Measurements from ENCODE around the gene SHCBP1. TPM values are rescaled to one million over a fixed set of nuclear protein-coding genes. Genes with fewer than 3 reads are reported as not detected.

Gene SHCBP1
- total and polyA plus RNA-seq, 4 experiments from 2014 or later = 0.11 to 0.55 (median 0.43) TPM

- Histone ChIP-seq H3K27ac (ENCODE audit: low read depth, low read length) (no peak overlapping the region), H3K4me3 (ENCODE audit: low read length in 2 of 2) (no peak overlapping the region), H3K9me3 (ENCODE audit: control insufficient read depth in 1 of 2, low read length in 2 of 2) (peaks cover 0 to 8% of the 10 kb centered on the region in 2 donors), H3K36me3 (ENCODE audit: insufficient read depth, low read length) (no peaks in the 10 kb centered on the region), H3K27me3 (ENCODE audit: insufficient read depth, low read length) (no peaks in the 10 kb centered on the region), H3K4me1 (ENCODE audit: insufficient read depth, low read length) (peaks cover 10% of the 10 kb centered on the region)
- Mint-ChIP-seq H3K9me3 (peaks cover 7 to 32% (median 21%) of the 10 kb centered on the region in 8 donors), H3K27me3 (no peaks in the 10 kb centered on the region), H3K27ac (no peak overlapping the region), H3K4me1 (peaks cover 6 to 15% (median 6%) of the 10 kb centered on the region in 4 donors), H3K4me3 (no peak overlapping the region), H3K36me3 (peaks cover 17 to 18% of the 10 kb centered on the region in 2 donors)
- no peak for DNase-seq
- CTCF ChIA-PET (ENCODE audit: partially characterized antibody) = interaction anchor here (0.9 to 2.4 kb wide), 4 partner anchors 24 to 1582 kb away, joined by 3 to 8 read pairs (median 4); no protein-coding TSS in a partner anchor
- POLR2A ChIA-PET (ENCODE audit: partially characterized antibody) = no interaction called here
- intact Hi-C loops (cut with micrococcal nuclease) = no loop called here
Observed at GRCh38 chr16:46582313-46582712, 38.9 kb downstream of the SHCBP1 start.

DNA sequence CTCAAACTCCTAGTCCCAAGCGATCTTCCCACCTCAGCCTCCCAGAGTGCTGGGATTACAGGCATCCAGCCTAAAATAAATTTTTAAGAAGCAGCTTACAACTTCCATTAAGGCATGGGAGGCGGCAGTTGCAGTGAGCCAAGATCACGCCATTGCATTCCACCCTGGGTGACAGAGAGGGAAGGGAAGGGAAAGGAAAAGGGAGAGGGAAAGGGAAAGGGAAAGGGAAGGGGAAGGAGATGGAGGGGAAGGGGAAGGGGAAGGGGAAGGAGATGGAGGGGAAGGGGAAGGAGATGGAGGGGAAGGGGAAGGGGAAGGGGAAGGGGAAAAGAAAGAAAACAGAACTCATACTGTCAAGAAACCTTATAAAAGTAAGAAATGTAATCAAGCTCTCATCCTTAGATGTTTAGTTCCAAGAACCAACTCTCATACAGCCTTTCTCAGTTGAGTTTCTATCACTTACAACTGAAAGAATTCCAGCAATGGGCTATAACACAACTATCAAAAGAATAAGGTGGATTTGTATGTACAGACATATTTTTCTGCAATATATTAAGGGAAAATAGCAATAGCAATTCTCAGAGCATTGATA lies 43.1 kb downstream of the SHCBP1 start:
- H3K36me3 ChIP-seq (ENCODE audit: insufficient read depth, low read length) = no peaks in the 10 kb centered on the region
- H3K27ac Mint-ChIP-seq = no peak overlapping the region
- peaks cover 0 to 2% of the 10 kb centered on the region in 2 donors for H3K36me3 Mint-ChIP-seq
- H3K4me1 ChIP-seq (ENCODE audit: insufficient read depth, low read length) = peaks cover 8% of the 10 kb centered on the region
- H3K4me3 ChIP-seq (ENCODE audit: low read length in 2 of 2) = no peak overlapping the region
- intact Hi-C loops (cut with micrococcal nuclease) = no loop called here
- H3K9me3 Mint-ChIP-seq = no peaks in the 10 kb centered on the region
- H3K27me3 ChIP-seq (ENCODE audit: insufficient read depth, low read length) = no peaks in the 10 kb centered on the region
- no peak overlapping the region for H3K4me3 Mint-ChIP-seq
- H3K4me1 Mint-ChIP-seq = peaks cover 4 to 13% (median 6%) of the 10 kb centered on the region in 4 donors
- CTCF ChIA-PET (ENCODE audit: partially characterized antibody) = no interaction called here
- DNase-seq = no peak
- H3K27me3 Mint-ChIP-seq = no peaks in the 10 kb centered on the region
- no peak overlapping the region for H3K27ac ChIP-seq (ENCODE audit: low read depth, low read length)
- no peaks in the 10 kb centered on the region for H3K9me3 ChIP-seq (ENCODE audit: control insufficient read depth in 1 of 2, low read length in 2 of 2)
- POLR2A ChIA-PET (ENCODE audit: partially characterized antibody) = no interaction called here

DNA sequence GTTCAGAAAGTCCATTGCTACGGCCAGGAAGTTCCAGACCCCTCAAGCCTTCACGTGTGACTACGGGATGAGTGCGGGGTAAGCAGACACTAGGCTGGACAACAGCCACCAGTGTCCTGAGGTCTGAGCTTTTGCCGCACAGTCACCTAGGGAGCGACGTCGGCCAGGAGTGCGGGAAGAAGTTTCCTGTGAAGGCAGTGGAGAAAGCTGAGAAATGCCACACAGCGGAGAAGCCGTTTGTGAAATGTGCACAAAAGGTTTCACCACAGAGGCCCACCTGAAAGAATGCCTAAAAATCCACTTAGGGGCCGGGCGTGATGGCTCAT lies 47.4 kb downstream of the SHCBP1 start:
- no peak overlapping the region for H3K27ac ChIP-seq (ENCODE audit: low read depth, low read length)
- no peaks in the 10 kb centered on the region for H3K36me3 Mint-ChIP-seq
- intact Hi-C loops (cut with micrococcal nuclease) = no loop called here
- H3K4me1 ChIP-seq (ENCODE audit: insufficient read depth, low read length) = no peaks in the 10 kb centered on the region
- H3K27me3 Mint-ChIP-seq = no peaks in the 10 kb centered on the region
- no peaks in the 10 kb centered on the region for H3K9me3 ChIP-seq (ENCODE audit: control insufficient read depth in 1 of 2, low read length in 2 of 2)
- CTCF ChIA-PET (ENCODE audit: partially characterized antibody) = interaction anchor here (1.0 kb wide), 1 partner anchor 20 kb away, joined by 3 read pairs; no protein-coding TSS in a partner anchor
- H3K4me3 Mint-ChIP-seq = peak overlapping the region in 1 of 8 donors; percentile 38
- H3K36me3 ChIP-seq (ENCODE audit: insufficient read depth, low read length) = no peaks in the 10 kb centered on the region
- H3K27ac Mint-ChIP-seq = no peak overlapping the region
- POLR2A ChIA-PET (ENCODE audit: partially characterized antibody) = no interaction called here
- no peak overlapping the region for H3K4me3 ChIP-seq (ENCODE audit: low read length in 2 of 2)
- no peaks in the 10 kb centered on the region for H3K27me3 ChIP-seq (ENCODE audit: insufficient read depth, low read length)
- DNase-seq = no peak
- peaks cover 0 to 6% (median 1%) of the 10 kb centered on the region in 4 donors for H3K4me1 Mint-ChIP-seq
- no peaks in the 10 kb centered on the region for H3K9me3 Mint-ChIP-seq

DNA sequence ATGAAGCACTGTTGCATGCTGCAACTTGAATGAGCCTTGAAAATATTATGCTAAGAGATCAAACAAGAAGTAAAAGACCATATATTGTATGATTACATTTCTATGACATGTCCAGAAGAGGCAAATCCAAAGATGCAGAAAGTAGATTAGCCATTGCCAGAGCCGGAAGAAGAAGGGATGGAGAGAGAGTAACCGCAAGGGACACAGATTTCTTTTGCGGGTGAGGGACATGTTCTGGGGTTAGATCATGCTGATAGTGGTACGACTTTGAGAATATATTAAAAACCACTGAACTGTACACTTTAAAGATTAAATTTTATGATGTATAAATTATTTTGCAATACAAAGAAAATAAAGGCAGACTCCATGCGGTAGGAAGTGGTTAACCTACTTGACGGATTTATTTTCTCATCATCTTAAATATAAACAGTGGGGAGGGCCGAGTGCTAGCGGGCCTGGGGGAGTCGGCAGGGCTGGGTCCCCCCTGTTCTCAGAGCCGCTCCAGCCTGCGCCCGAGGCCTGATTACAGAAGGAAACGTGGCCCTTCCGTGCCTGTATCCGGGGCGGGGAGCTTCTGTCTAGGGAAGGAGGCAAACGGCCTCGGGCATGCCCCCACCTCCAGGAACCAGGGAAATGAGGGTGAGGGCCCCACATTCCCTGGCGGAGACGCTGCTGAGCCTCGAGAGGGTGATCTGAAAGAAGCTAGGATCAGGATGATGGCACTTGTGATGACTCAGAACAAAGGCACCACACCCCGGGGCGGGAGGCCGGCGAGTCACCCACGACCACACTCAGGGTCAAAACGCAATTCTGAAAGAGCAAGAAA lies 48.0 kb downstream of the SHCBP1 start:
- H3K4me3 ChIP-seq (ENCODE audit: low read length in 2 of 2) = no peak overlapping the region
- POLR2A ChIA-PET (ENCODE audit: partially characterized antibody) = no interaction called here
- Mint-ChIP-seq H3K27me3 (no peaks in the 10 kb centered on the region), H3K27ac (no peak overlapping the region), H3K4me1 (peaks cover 0 to 6% (median 1%) of the 10 kb centered on the region in 4 donors), H3K4me3 (peak overlapping the region in 2 of 8 donors; percentile 8 to 38), H3K9me3 (no peaks in the 10 kb centered on the region), H3K36me3 (no peaks in the 10 kb centered on the region)
- CTCF ChIA-PET (ENCODE audit: partially characterized antibody) = interaction anchor here (1.0 kb wide), 1 partner anchor 19 kb away, joined by 3 read pairs; no protein-coding TSS in a partner anchor
- H3K4me1 ChIP-seq (ENCODE audit: insufficient read depth, low read length) = no peaks in the 10 kb centered on the region
- intact Hi-C loops (cut with micrococcal nuclease) = no loop called here
- no peaks in the 10 kb centered on the region for H3K9me3 ChIP-seq (ENCODE audit: control insufficient read depth in 1 of 2, low read length in 2 of 2)
- no peak for DNase-seq
- no peaks in the 10 kb centered on the region for H3K27me3 ChIP-seq (ENCODE audit: insufficient read depth, low read length)
- H3K27ac ChIP-seq (ENCODE audit: low read depth, low read length) = no peak overlapping the region
- H3K36me3 ChIP-seq (ENCODE audit: insufficient read depth, low read length) = no peaks in the 10 kb centered on the region

DNA sequence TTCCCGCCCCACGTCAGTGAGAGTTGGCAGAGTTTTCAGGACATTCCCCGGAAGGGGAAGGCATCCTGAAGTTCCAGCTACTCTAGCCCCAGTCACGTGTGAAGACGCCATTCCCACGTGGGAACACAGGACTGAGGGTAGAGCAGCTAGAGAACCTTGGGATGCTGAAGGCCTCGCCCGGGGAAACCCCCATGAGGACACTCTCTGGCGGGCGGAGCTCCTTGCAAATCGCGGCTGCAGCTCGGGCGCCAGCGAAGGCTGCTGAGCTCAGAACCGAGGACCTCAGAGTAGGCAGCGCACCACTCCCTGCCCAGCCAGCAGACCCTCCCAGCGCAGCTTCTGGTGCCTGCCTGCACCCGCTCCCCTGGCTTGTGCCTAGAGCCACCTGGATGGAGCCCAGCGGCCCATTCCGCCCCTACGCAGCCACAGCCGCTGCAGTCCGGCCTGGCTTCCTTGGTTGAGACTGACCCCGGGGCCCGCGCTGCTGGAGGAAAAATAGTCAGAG lies 51.9 kb downstream of the SHCBP1 start:
- Mint-ChIP-seq H3K4me1 (peaks cover 0 to 6% (median 1%) of the 10 kb centered on the region in 4 donors), H3K36me3 (no peaks in the 10 kb centered on the region), H3K27ac (no peak overlapping the region), H3K9me3 (no peaks in the 10 kb centered on the region), H3K27me3 (no peaks in the 10 kb centered on the region), H3K4me3 (no peak overlapping the region)
- POLR2A ChIA-PET (ENCODE audit: partially characterized antibody) = no interaction called here
- intact Hi-C loops (cut with micrococcal nuclease) = no loop called here
- Histone ChIP-seq H3K4me3 (ENCODE audit: low read length in 2 of 2) (no peak overlapping the region), H3K27me3 (ENCODE audit: insufficient read depth, low read length) (no peaks in the 10 kb centered on the region), H3K27ac (ENCODE audit: low read depth, low read length) (no peak overlapping the region), H3K4me1 (ENCODE audit: insufficient read depth, low read length) (no peaks in the 10 kb centered on the region), H3K36me3 (ENCODE audit: insufficient read depth, low read length) (no peaks in the 10 kb centered on the region), H3K9me3 (ENCODE audit: control insufficient read depth in 1 of 2, low read length in 2 of 2) (no peaks in the 10 kb centered on the region)
- no peak for DNase-seq
- CTCF ChIA-PET (ENCODE audit: partially characterized antibody) = no interaction called here

- Mint-ChIP-seq H3K27ac (no peak overlapping the region), H3K4me3 (no peak overlapping the region), H3K4me1 (peaks cover 0 to 6% (median 1%) of the 10 kb centered on the region in 4 donors), H3K36me3 (no peaks in the 10 kb centered on the region), H3K9me3 (no peaks in the 10 kb centered on the region), H3K27me3 (peaks cover 0 to 2% of the 10 kb centered on the region in 2 donors)
- ChIA-PET CTCF (ENCODE audit: partially characterized antibody) (interaction anchor here (0.6 kb wide), 1 partner anchor 15 kb away, joined by 3 read pairs; no protein-coding TSS in a partner anchor), POLR2A (ENCODE audit: partially characterized antibody) (no interaction called here)
- H3K9me3 ChIP-seq (ENCODE audit: control insufficient read depth in 1 of 2, low read length in 2 of 2) = no peaks in the 10 kb centered on the region
- H3K4me1 ChIP-seq (ENCODE audit: insufficient read depth, low read length) = no peaks in the 10 kb centered on the region
- H3K4me3 ChIP-seq (ENCODE audit: low read length in 2 of 2) = no peak overlapping the region
- no peaks in the 10 kb centered on the region for H3K36me3 ChIP-seq (ENCODE audit: insufficient read depth, low read length)
- no peaks in the 10 kb centered on the region for H3K27me3 ChIP-seq (ENCODE audit: insufficient read depth, low read length)
- DNase-seq = no peak
- intact Hi-C loops (cut with micrococcal nuclease) = no loop called here
- no peak overlapping the region for H3K27ac ChIP-seq (ENCODE audit: low read depth, low read length)
Observed at GRCh38 chr16:46568472-46569230, 52.5 kb downstream of the SHCBP1 start.

- H3K27me3 ChIP-seq (ENCODE audit: insufficient read depth, low read length) = no peaks in the 10 kb centered on the region
- no peak for DNase-seq
- H3K27ac Mint-ChIP-seq = no peak overlapping the region
- no peaks in the 10 kb centered on the region for H3K4me1 Mint-ChIP-seq
- H3K4me3 ChIP-seq (ENCODE audit: low read length in 2 of 2) = no peak overlapping the region
- no peaks in the 10 kb centered on the region for H3K4me1 ChIP-seq (ENCODE audit: insufficient read depth, low read length)
- no peak overlapping the region for H3K27ac ChIP-seq (ENCODE audit: low read depth, low read length)
- H3K27me3 Mint-ChIP-seq = peaks cover 3 to 4% of the 10 kb centered on the region in 2 donors
- intact Hi-C loops (cut with micrococcal nuclease) = no loop called here
- CTCF ChIA-PET (ENCODE audit: partially characterized antibody) = interaction anchor here (4.0 kb wide), 1 partner anchor 9 kb away, joined by 12 read pairs; no protein-coding TSS in a partner anchor
- no peak overlapping the region for H3K4me3 Mint-ChIP-seq
- H3K36me3 ChIP-seq (ENCODE audit: insufficient read depth, low read length) = no peaks in the 10 kb centered on the region
- H3K9me3 ChIP-seq (ENCODE audit: control insufficient read depth in 1 of 2, low read length in 2 of 2) = no peaks in the 10 kb centered on the region
- no peaks in the 10 kb centered on the region for H3K36me3 Mint-ChIP-seq
- H3K9me3 Mint-ChIP-seq = no peaks in the 10 kb centered on the region
- POLR2A ChIA-PET (ENCODE audit: partially characterized antibody) = no interaction called here
Observed at GRCh38 chr16:46562979-46563378, 58.2 kb downstream of the SHCBP1 start.
